ENCODE results near the gene RABGAP1L. TPM values are rescaled to one million over a fixed set of nuclear protein-coding genes. Genes with fewer than 3 reads are reported as not detected.

The RABGAP1L gene
- total RNA-seq, 1 experiment from 2014 or later: 76.9 TPM

DNA sequence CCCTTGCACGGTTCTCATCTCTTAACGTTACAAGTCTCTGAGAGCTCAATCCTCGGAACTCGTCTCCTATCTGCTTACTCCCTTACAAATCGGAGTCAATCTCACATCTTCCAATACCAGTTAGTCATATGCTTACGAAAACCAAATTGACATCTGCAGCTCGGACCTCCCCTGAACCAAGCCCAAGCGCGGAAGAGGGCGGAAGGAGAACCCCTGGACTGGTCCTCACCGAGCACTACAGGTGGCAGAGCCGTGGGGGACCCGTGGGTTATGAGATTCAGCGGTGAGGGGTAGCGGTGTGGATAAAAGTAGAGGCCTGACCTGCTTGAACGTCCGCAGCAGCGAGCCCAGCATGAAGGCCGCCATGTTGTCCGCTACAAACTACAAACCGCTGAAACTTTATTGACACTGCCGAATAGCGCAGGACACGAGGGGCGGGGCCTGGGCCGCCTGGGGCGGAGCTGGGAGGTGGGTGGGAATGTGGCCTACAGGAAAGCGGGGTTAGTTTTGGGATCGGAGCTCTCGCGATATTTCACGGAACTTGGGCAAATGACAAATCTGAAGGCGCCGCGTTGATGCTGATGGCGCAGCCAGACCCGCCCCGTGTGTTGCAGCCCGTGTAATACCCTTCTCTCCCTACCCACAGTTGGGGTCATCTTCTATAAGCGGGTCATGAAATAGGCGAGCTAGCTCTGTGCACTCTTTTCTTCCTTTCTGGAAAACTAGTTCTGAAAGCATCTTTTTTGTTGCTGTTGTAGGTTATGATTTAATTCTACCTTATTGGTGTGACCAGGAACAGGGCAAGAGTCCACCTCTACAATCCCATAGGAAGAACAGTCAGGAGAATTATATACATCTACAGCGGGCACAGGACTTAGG, 864.0 kb downstream of the RABGAP1L start, which contains the start of gene MRPS14 (continued):
- TF ChIP-seq ETV6 (CRISPR knock-in tag; IDR thresholded peaks at IDR 0.05): peak; percentile 83
- TF ChIP-seq RELA (CRISPR knock-in tag; IDR thresholded peaks at IDR 0.05; ENCODE audit: borderline replicate concordance): no peak
- TF ChIP-seq OVOL2 (CRISPR knock-in tag; IDR thresholded peaks at IDR 0.05; ENCODE audit: borderline replicate concordance): no peak
- 0 out of 2 replicates have a peak, but pooled peaks have one; percentile 57 for TF ChIP-seq ZNF232 (CRISPR knock-in tag; IDR thresholded peaks at IDR 0.05)
- TF ChIP-seq, protein P1, sequence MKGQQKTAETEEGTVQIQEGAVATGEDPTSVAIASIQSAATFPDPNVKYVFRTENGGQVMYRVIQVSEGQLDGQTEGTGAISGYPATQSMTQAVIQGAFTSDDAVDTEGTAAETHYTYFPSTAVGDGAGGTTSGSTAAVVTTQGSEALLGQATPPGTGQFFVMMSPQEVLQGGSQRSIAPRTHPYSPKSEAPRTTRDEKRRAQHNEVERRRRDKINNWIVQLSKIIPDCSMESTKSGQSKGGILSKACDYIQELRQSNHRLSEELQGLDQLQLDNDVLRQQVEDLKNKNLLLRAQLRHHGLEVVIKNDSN (CRISPR knock-in tag; IDR thresholded peaks at IDR 0.05): no peak
- TF ChIP-seq SMAD3 (CRISPR knock-in tag; IDR thresholded peaks at IDR 0.05; ENCODE audit: borderline replicate concordance): peak; percentile 51; the same call in 1 of the 2 replicates
- no peak for TF ChIP-seq HMGA2 (CRISPR knock-in tag; IDR thresholded peaks at IDR 0.05)
- TF ChIP-seq PRRX2 (CRISPR knock-in tag; IDR thresholded peaks at IDR 0.05): no peak
- no peak for TF ChIP-seq ZNF263 (CRISPR knock-in tag; IDR thresholded peaks at IDR 0.05; ENCODE audit: low read depth)
- TF ChIP-seq, protein P2, sequence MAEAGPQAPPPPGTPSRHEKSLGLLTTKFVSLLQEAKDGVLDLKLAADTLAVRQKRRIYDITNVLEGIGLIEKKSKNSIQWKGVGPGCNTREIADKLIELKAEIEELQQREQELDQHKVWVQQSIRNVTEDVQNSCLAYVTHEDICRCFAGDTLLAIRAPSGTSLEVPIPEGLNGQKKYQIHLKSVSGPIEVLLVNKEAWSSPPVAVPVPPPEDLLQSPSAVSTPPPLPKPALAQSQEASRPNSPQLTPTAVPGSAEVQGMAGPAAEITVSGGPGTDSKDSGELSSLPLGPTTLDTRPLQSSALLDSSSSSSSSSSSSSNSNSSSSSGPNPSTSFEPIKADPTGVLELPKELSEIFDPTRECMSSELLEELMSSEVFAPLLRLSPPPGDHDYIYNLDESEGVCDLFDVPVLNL (CRISPR knock-in tag; IDR thresholded peaks at IDR 0.05; ENCODE audit: borderline replicate concordance, low read depth): no peak
- TF ChIP-seq, protein P3, sequence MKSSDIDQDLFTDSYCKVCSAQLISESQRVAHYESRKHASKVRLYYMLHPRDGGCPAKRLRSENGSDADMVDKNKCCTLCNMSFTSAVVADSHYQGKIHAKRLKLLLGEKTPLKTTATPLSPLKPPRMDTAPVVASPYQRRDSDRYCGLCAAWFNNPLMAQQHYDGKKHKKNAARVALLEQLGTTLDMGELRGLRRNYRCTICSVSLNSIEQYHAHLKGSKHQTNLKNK (CRISPR knock-in tag; IDR thresholded peaks at IDR 0.05): no peak
- TF ChIP-seq ESRRA (CRISPR knock-in tag; IDR thresholded peaks at IDR 0.05; ENCODE audit: borderline replicate concordance): no peak; the same call in 1 of the 2 replicates
- TF ChIP-seq, protein P4, sequence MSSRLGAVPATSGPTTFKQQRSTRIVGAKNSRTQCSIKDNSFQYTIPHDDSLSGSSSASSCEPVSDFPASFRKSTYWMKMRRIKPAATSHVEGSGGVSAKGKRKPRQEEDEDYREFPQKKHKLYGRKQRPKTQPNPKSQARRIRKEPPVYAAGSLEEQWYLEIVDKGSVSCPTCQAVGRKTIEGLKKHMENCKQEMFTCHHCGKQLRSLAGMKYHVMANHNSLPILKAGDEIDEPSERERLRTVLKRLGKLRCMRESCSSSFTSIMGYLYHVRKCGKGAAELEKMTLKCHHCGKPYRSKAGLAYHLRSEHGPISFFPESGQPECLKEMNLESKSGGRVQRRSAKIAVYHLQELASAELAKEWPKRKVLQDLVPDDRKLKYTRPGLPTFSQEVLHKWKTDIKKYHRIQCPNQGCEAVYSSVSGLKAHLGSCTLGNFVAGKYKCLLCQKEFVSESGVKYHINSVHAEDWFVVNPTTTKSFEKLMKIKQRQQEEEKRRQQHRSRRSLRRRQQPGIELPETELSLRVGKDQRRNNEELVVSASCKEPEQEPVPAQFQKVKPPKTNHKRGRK (CRISPR knock-in tag; IDR thresholded peaks at IDR 0.05; ENCODE audit: borderline replicate concordance): no peak
- TF ChIP-seq FOXJ3 (CRISPR knock-in tag; IDR thresholded peaks at IDR 0.05; ENCODE audit: borderline replicate concordance): no peak
- TF ChIP-seq, protein P5, sequence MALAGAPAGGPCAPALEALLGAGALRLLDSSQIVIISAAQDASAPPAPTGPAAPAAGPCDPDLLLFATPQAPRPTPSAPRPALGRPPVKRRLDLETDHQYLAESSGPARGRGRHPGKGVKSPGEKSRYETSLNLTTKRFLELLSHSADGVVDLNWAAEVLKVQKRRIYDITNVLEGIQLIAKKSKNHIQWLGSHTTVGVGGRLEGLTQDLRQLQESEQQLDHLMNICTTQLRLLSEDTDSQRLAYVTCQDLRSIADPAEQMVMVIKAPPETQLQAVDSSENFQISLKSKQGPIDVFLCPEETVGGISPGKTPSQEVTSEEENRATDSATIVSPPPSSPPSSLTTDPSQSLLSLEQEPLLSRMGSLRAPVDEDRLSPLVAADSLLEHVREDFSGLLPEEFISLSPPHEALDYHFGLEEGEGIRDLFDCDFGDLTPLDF (CRISPR knock-in tag; IDR thresholded peaks at IDR 0.05): no peak
- TF ChIP-seq ZNF121 (CRISPR knock-in tag; IDR thresholded peaks at IDR 0.05): no peak
- TF ChIP-seq, protein P6, sequence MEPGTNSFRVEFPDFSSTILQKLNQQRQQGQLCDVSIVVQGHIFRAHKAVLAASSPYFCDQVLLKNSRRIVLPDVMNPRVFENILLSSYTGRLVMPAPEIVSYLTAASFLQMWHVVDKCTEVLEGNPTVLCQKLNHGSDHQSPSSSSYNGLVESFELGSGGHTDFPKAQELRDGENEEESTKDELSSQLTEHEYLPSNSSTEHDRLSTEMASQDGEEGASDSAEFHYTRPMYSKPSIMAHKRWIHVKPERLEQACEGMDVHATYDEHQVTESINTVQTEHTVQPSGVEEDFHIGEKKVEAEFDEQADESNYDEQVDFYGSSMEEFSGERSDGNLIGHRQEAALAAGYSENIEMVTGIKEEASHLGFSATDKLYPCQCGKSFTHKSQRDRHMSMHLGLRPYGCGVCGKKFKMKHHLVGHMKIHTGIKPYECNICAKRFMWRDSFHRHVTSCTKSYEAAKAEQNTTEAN (CRISPR knock-in tag; IDR thresholded peaks at IDR 0.05): no peak
- TF ChIP-seq, protein P7, sequence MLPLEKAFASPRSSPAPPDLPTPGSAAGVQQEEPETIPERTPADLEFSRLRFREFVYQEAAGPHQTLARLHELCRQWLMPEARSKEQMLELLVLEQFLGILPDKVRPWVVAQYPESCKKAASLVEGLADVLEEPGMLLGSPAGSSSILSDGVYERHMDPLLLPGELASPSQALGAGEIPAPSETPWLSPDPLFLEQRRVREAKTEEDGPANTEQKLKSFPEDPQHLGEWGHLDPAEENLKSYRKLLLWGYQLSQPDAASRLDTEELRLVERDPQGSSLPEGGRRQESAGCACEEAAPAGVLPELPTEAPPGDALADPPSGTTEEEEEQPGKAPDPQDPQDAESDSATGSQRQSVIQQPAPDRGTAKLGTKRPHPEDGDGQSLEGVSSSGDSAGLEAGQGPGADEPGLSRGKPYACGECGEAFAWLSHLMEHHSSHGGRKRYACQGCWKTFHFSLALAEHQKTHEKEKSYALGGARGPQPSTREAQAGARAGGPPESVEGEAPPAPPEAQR (CRISPR knock-in tag; IDR thresholded peaks at IDR 0.05): no peak
- TF ChIP-seq, protein P8, sequence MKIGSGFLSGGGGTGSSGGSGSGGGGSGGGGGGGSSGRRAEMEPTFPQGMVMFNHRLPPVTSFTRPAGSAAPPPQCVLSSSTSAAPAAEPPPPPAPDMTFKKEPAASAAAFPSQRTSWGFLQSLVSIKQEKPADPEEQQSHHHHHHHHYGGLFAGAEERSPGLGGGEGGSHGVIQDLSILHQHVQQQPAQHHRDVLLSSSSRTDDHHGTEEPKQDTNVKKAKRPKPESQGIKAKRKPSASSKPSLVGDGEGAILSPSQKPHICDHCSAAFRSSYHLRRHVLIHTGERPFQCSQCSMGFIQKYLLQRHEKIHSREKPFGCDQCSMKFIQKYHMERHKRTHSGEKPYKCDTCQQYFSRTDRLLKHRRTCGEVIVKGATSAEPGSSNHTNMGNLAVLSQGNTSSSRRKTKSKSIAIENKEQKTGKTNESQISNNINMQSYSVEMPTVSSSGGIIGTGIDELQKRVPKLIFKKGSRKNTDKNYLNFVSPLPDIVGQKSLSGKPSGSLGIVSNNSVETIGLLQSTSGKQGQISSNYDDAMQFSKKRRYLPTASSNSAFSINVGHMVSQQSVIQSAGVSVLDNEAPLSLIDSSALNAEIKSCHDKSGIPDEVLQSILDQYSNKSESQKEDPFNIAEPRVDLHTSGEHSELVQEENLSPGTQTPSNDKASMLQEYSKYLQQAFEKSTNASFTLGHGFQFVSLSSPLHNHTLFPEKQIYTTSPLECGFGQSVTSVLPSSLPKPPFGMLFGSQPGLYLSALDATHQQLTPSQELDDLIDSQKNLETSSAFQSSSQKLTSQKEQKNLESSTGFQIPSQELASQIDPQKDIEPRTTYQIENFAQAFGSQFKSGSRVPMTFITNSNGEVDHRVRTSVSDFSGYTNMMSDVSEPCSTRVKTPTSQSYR (CRISPR knock-in tag; IDR thresholded peaks at IDR 0.05): no peak
- no peak for TF ChIP-seq SOX15 (CRISPR knock-in tag; IDR thresholded peaks at IDR 0.05)
- peak; percentile 91 for TF ChIP-seq FOXK1 (CRISPR knock-in tag; IDR thresholded peaks at IDR 0.05)
- TF ChIP-seq FOXP1 (CRISPR knock-in tag; IDR thresholded peaks at IDR 0.05; ENCODE audit: borderline replicate concordance): no peak; the same call in 1 of the 2 replicates
- 0 out of 2 replicates have a peak, but pooled peaks have one; percentile 73 for TF ChIP-seq KAT7 (CRISPR knock-in tag; IDR thresholded peaks at IDR 0.05; ENCODE audit: borderline replicate concordance)
- TF ChIP-seq GABPB1 (CRISPR knock-in tag; IDR thresholded peaks at IDR 0.05): peak; percentile 49
- TF ChIP-seq GRHL2 (CRISPR knock-in tag; IDR thresholded peaks at IDR 0.05; ENCODE audit: insufficient replicate concordance, severe bottlenecking): no peak
- no peak for TF ChIP-seq SMAD4 (CRISPR knock-in tag; IDR thresholded peaks at IDR 0.05)
